Endothelial cell (in vitro differentiated cells): ENCODE results near the gene CFAP57. TPM values are rescaled to one million over a fixed set of nuclear protein-coding genes. Genes with fewer than 3 reads are reported as not detected.

Experiments used
- DNase-seq: peaks from one replicate; pipeline ENCODE4 v3.0.0; 2021; ENCODE audit warnings: low spot score
- H3K27ac Mint-ChIP-seq: one replicate; pipeline ENCODE4 v1.8.0; 2021; ENCODE audit warnings: mixed read lengths, inconsistent platforms; ENCODE audit not compliant: unreplicated experiment
- H3K27me3 Mint-ChIP-seq: one replicate; pipeline ENCODE4 v1.8.0; 2021; ENCODE audit warnings: mild to moderate bottlenecking, moderate library complexity, mixed read lengths, inconsistent platforms; ENCODE audit not compliant: unreplicated experiment
- H3K36me3 Mint-ChIP-seq: one replicate; pipeline ENCODE4 v1.8.0; 2021; ENCODE audit warnings: mild to moderate bottlenecking, low read depth, mixed read lengths, inconsistent platforms; ENCODE audit not compliant: unreplicated experiment
- H3K4me1 Mint-ChIP-seq: one replicate; pipeline ENCODE4 v1.8.0; 2021; ENCODE audit warnings: mild to moderate bottlenecking, mixed read lengths, inconsistent platforms; ENCODE audit not compliant: unreplicated experiment
- H3K4me3 Mint-ChIP-seq: one replicate; pipeline ENCODE4 v1.8.0; 2021; ENCODE audit warnings: mild to moderate bottlenecking, mixed read lengths, inconsistent platforms; ENCODE audit not compliant: unreplicated experiment
- H3K9me3 Mint-ChIP-seq: one replicate; pipeline ENCODE4 v1.8.0; 2021; ENCODE audit warnings: mixed read lengths, inconsistent platforms; ENCODE audit not compliant: unreplicated experiment
- CTCF ChIP-seq: fragments of 200-600 bp; sonication (generic); IDR thresholded peaks from one replicate; pipeline ENCODE4 v1.5.0; 2021; ENCODE audit warnings: antibody characterized with exemption; ENCODE audit not compliant: unreplicated experiment
- total RNA-seq: library from RNA; stranded (reverse); fragmentation: NEBNext Ultra II Directional; extraction: Animal tissue kit (Norgen Biotek cat#: 25700); gene quantifications from one replicate; pipeline ENCODE4 v1.2.1, GENCODE V29; 2021; ENCODE audit not compliant: unreplicated experiment

Gene CFAP57
- total RNA-seq, 1 donor from 2014 or later: 0.49 TPM

DNA sequence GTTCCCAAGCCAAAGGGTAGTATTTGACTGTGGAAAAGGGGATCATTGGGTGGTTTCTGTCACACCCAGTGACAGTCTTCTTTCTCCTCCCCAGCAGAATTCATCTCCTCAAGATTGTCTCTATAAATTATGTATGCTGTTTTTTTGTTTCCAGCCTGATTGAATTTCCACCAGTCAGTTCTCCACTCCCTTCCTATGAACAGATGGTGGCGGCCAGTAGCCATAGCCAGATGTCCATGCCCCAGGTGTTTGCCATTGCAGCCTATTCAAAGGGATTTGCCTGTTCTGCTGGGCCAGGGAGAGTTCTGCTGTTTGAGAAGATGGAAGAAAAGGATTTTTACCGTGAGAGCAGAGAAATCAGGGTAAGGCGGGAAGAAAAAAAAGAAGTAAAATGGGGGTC, 12.9 kb downstream of the CFAP57 start:
- no peak for DNase-seq
- Mint-ChIP-seq H3K4me1 (peaks cover 5% of the 10 kb centered on the region), H3K27me3 (peaks cover 1% of the 10 kb centered on the region), H3K9me3 (no peaks in the 10 kb centered on the region), H3K4me3 (no peak overlapping the region), H3K36me3 (no peaks in the 10 kb centered on the region), H3K27ac (no peak overlapping the region)
- no peak for TF ChIP-seq CTCF

DNA sequence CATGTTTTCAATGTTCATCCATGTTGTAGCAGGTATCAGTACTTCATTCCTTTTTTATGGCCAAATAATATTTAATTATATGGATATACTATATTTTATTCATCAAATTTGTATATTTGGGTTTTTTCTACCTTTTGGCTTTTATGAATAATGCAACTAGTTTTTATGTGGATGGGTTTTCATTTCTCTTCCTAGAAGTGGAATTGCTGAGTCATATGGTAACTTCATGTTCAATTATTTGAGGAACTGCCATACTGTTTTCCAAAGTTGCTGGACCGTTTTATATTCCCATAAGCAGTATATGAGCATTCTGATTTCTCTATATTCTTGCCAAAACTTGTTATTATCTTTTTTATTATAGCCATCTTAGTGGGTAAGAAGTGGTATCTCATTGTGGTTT, 16.0 kb downstream of the CFAP57 start:
- Mint-ChIP-seq H3K9me3 (no peaks in the 10 kb centered on the region), H3K4me3 (no peak overlapping the region), H3K27ac (no peak overlapping the region), H3K36me3 (no peaks in the 10 kb centered on the region), H3K27me3 (no peaks in the 10 kb centered on the region), H3K4me1 (peaks cover 5% of the 10 kb centered on the region)
- DNase-seq: no peak
- TF ChIP-seq CTCF: no peak

DNA sequence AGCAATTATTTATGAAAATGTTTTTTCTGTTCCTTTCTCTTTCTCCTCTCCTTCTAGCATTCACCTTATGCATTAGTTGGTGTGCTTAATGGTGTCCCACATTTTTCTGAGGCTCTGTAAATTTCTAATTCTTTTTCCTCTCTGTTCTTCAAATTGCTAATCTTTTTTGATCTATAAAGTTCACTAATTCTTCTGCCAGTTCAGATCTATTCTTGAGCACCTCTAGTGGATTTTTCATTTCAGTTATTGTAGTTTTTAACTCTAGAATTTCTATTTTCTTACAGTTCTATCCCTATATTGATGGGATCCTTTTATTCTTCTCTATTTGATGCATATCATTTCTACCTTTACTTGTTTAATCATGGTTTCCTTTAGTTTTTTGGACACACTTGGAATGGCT, 22.4 kb downstream of the CFAP57 start:
- Mint-ChIP-seq H3K9me3 (no peaks in the 10 kb centered on the region), H3K4me1 (no peaks in the 10 kb centered on the region), H3K27me3 (no peaks in the 10 kb centered on the region), H3K27ac (no peak overlapping the region), H3K36me3 (no peaks in the 10 kb centered on the region), H3K4me3 (no peak overlapping the region)
- no peak for TF ChIP-seq CTCF
- DNase-seq: no peak

- DNase-seq: no peak
- H3K4me3 Mint-ChIP-seq: no peak overlapping the region
- H3K4me1 Mint-ChIP-seq: no peaks in the 10 kb centered on the region
- no peaks in the 10 kb centered on the region for H3K36me3 Mint-ChIP-seq
- no peaks in the 10 kb centered on the region for H3K9me3 Mint-ChIP-seq
- H3K27ac Mint-ChIP-seq: no peak overlapping the region
- no peak for TF ChIP-seq CTCF
- no peaks in the 10 kb centered on the region for H3K27me3 Mint-ChIP-seq
These were observed 25.4 kb downstream of the CFAP57 start for GRCh38 chr1:43197343-43198127.

DNA sequence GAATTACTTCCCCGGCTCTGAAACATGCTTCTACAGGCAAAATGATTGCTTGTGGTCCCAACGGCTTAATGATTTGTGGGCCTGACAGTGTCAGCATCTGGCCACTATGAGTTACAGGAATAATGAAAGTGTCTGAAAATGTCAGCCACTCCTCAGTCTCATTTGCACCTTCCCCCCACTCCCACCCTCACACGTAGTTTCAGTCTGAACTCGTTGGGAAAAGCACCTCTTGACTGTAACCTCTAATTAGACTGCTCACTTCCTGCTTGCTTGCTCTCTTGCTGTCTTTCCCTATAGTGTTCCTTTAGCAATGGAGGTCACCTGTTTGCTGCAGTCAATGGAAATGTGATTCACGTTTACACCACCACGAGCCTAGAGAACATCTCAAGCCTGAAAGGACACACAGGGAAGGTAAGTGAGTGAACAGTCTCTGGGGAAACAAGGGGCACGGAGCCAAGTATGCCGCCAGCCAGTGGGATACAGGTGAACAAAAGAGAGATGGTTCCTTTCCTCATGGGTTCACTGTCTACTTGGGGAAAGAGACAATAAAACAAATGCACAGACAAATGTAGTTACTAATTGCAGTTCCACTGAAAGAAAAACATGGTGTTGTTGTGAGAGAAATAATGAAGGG, 27.1 kb downstream of the CFAP57 start:
- Mint-ChIP-seq H3K4me3 (no peak overlapping the region), H3K9me3 (no peaks in the 10 kb centered on the region), H3K27ac (no peak overlapping the region), H3K36me3 (no peaks in the 10 kb centered on the region), H3K27me3 (no peaks in the 10 kb centered on the region), H3K4me1 (no peaks in the 10 kb centered on the region)
- TF ChIP-seq CTCF: no peak
- DNase-seq: no peak
